CD4-positive, alpha-beta T cell treated with Interferon gamma for 1 hour (primary cell): ENCODE measurements around the gene MTSS2.
"Not testable (repeated sequence)": the region's sequence is repeated elsewhere in the genome, so short reads cannot be mapped to it uniquely, and the experiment has no call there.

Experiments
- DNase-seq: peaks from one replicate; pipeline ENCODE4 v3.0.0-alpha.2; 2020

MTSS2 gene

GRCh38 chr16:70650216-70650615, 35.6 kb downstream of the MTSS2 start:
- no peak for DNase-seq

- DNase-seq = no peak
Observed at GRCh38 chr16:70649300-70649699, 36.6 kb downstream of the MTSS2 start.

DNA sequence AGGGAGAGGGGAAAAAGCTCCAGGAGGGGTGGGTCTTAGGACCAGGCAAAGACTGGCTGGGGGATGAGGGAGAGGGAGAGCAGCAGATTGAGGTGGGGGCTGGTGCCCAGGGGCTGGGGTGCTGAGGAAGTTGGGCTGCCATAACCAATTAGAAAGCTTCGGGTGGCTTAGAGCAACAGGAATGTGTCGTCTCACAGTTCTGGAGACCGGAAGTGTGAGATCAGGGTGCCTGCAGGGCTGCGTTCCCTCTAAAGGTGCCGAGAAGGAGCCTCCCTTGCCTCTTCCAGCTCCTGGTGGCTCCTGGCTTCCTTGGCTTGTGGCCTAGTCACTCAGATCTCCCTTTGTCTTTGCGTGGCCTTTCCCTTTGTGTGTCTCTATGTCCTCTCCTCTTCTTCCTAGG, 37.2 kb downstream of the MTSS2 start:
- no peak for DNase-seq

- no peak for DNase-seq
Observed at GRCh38 chr16:70647441-70648359, 38.2 kb downstream of the MTSS2 start.

DNA sequence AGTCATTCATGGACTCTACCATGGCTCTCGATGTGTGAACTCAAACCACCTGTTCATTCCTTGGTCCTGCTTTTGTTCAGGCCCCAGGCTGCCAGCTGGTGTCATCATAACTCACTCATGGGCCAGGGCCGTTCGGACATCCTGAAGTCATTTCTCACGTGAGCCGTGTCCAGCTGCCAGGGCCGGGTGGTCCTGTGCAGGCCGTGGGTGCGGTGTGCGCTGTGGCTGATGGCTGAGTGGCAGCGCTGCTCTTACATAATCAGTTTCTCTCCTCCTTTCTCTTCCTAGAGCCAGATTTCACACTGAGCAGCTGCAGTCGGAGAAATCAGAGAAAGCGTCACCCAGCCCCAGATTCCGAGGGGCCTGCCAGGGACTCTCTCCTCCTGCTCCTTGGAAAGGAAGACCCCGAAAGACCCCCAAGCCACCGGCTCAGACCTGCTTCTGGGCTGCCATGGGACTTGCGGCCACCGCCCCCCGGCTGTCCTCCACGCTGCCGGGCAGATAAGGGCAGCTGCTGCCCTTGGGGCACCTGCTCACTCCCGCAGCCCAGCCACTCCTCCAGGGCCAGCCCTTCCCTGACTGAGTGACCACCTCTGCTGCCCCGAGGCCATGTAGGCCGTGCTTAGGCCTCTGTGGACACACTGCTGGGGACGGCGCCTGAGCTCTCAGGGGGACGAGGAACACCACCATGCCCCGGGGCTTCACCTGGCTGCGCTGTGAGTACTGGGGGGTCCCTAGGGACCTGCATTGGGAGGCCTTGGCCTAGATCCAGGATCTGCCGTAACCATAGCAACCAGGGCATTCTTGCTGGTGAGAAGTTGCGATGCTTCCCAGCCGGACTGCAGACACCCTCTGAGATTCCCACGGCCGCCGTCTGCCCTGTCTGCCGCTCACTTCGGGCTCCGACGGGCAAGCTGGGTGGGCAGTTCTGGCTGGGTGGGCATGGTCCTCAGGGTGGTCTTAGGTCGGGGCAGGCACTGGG, 39.3 kb downstream of the MTSS2 start, which contains the start of gene IL34:
IL34 (plus strand) TSS at position 300 of the 982 bp plus-strand sequence; CDS start at position 689, 389 bp downstream.
- no peak for DNase-seq

GRCh38 chr16:70644763-70645597, 40.9 kb downstream of the MTSS2 start:
- no peak for DNase-seq

- not testable (repeated sequence) for DNase-seq
Observed at GRCh38 chr16:70643264-70643663, 42.6 kb downstream of the MTSS2 start.

DNA sequence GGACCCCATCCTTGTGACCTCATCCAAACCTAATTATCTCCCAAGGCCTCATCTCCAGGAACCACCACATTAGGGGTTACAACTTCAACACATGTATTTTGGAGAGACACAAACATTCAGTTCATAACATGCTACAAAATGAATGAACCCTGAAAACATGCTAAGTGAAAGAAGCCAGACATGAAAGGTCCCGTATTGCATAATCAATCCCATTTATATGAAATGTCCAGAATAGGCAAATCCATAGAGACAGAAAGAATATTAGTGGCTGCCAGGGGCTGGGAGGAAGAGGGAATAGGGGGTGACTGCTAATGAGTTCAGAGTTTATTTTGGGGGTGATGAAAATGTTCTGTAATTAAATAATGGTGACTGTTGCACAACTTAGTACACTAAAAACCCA, 43.2 kb downstream of the MTSS2 start:
- no peak for DNase-seq

DNA sequence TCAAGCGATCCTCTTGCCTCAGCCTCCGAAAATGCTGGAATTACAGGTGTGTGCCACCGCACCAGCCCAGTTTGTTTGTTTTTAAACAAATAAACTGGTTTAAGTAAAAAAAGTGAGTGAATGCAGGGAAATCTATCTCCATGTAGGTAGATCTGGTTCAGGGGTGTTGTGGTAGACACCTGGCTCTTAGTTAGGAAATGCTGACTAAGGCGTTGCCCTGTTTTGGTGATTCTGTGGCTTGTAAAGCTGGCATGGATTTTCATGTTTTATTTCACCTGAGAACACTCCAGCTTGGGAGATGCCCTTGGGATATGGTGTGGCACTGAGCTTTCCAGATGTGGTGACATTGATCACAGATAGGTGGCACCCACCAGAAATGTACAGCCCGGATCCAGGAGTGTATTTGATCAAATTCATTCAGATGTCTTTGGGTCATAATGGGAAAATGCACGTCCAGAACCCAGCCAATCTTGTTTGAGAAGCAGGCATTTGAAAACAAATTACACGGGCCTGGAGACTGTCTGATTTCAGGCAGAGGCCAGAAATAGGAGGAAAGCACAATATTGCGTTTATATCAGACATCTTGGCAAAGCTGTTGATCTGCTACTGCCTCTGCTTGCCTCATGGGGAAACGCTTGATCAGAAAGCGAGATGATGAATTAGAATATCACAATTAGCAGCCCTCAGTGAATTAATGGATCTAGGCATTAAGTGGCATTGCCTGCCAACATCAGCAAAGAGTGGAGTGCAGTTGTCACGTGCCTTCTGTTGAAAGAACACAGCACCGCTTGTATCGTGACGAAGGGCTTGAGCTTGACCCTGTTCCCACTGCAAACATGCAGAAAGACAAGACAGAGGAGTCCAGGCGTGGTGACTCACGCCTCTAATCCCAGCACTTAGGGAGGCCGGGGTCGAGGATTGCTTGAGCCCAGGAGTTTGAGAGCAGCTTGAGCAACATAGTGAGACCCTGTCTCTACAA, 46.8 kb downstream of the MTSS2 start:
- no peak for DNase-seq
